ENCODE measurements around the gene SRD5A3.

The SRD5A3 gene

DNA sequence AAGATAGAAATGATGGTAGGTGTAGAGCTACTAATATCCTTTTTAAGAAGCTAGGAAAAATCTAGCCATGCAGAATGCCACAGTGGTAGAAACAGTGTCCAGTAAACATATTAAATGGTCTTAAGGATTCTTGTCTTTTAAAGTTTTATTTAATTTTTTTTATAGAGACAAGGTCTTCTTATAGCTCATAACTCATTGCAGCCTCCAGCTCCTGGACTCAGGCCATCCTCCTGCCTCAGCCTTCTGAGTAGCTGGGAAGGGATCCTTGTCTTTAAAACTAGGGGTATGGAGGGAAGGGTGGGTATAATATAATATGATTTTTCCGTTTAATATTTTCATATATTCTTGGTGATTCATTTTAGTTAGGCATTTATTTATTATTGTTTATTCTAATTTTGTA is 53.5 kb downstream of the SRD5A3 start:
- TF ChIP-seq CTCF (IDR thresholded peaks at IDR 0.05; ENCODE audit: control insufficient read depth, extremely low read depth, insufficient read depth) = no peak
- DNase-seq (ENCODE audit: low read depth) = no peak
- H3K4me3 ChIP-seq (ENCODE audit: low read depth, low read length) = peak overlapping the region; percentile 61; the same call in 1 of the 2 replicates

GRCh38 chr4:55405073-55405472 is 59.0 kb downstream of the SRD5A3 start:
- no peak overlapping the region for H3K4me3 ChIP-seq (ENCODE audit: low read depth, low read length)
- no peak for DNase-seq (ENCODE audit: low read depth)
- TF ChIP-seq CTCF (IDR thresholded peaks at IDR 0.05; ENCODE audit: control insufficient read depth, extremely low read depth, insufficient read depth) = no peak

GRCh38 chr4:55406545-55406944 is 60.5 kb downstream of the SRD5A3 start:
- no peak for DNase-seq (ENCODE audit: low read depth)
- no peak for TF ChIP-seq CTCF (IDR thresholded peaks at IDR 0.05; ENCODE audit: control insufficient read depth, extremely low read depth, insufficient read depth)
- H3K4me3 ChIP-seq (ENCODE audit: low read depth, low read length) = no peak overlapping the region

DNA sequence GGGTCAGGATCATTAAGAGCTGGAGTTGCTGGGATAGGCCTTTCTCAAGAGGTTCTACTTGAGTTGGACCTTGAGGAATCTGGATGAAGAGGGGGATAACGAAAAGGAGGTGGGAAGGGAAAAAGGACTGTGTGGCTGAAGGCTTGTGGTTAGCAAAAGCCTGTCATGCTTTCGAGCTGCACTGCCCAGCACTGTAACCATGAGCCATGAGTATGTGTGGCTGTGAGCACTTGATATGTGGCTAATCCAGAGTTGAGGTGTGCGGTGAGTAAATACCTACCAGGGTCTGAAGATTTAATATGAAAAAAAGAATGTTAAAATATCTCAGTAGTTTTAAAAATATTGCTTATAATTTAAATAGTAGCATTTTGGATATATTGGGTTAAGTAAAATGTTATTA is 61.1 kb downstream of the SRD5A3 start:
- no peak for TF ChIP-seq CTCF (IDR thresholded peaks at IDR 0.05; ENCODE audit: control insufficient read depth, extremely low read depth, insufficient read depth)
- H3K4me3 ChIP-seq (ENCODE audit: low read depth, low read length) = no peak overlapping the region
- no peak for DNase-seq (ENCODE audit: low read depth)

DNA sequence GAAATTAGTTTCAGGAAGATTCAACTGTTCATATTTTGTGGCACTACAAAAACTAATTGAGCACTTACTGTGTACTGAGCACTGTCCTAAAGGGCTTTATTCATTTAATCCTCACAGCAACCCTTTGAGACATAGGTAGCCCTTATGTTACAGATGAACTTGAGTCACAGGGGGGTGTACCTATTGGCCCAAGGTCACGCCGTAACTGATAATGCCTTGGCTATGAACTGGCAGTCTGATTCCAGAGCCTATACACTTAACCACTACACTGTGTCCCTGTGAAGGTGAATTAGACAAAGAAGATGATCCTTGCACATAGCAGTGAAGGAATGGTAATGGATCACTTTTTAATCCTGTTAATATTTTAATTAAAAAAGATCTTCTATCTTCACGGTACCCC is 61.7 kb downstream of the SRD5A3 start:
- no peak for DNase-seq (ENCODE audit: low read depth)
- no peak for TF ChIP-seq CTCF (IDR thresholded peaks at IDR 0.05; ENCODE audit: control insufficient read depth, extremely low read depth, insufficient read depth)
- H3K4me3 ChIP-seq (ENCODE audit: low read depth, low read length) = no peak overlapping the region

DNA sequence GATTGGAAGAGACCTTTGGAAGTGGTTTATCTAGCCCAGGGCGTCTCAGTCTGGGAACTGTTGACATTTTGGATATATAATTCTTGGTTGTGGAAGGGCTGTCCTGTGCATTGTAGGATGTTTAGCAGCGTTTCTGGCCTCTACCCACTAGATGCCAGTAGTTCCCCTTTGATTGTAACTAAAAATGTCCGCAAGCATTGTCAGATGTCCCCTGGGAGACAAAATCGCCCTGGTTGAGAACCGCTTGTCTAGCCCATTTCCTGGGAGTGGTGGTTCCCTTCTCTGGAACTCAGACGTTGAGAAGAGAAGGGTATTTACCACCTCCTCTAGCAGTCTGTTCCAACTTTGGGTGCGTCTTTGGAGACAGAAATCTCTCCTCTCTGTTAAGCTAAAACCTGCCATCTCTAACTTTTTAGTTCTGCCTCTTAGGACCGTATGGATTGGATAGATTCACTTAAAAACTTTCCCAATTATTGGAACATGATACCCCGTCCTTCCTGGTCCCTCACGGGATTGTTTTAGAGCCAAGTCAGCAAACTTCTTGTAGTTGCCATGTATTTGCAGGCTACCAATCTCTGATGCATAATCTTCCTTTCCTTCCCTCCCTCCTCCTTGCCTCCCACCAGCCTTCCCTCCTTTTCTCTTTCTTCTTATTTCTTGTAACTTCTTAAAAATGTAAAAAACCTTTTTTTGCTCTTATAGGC is 63.6 kb downstream of the SRD5A3 start:
- no peak overlapping the region for H3K4me3 ChIP-seq (ENCODE audit: low read depth, low read length)
- DNase-seq (ENCODE audit: low read depth) = no peak

More for the DNA sequence above, 63.6 kb downstream of the SRD5A3 start:
- TF ChIP-seq CTCF (IDR thresholded peaks at IDR 0.05; ENCODE audit: control insufficient read depth, extremely low read depth, insufficient read depth) = peak; percentile 35

Data from LNCaP clone FGC (cell line).